Measurements from ENCODE around the gene GLCE.
"Not testable (repeated sequence)": the region's sequence is repeated elsewhere in the genome, so short reads cannot be mapped to it uniquely, and the experiment has no call there.

GLCE gene

DNA sequence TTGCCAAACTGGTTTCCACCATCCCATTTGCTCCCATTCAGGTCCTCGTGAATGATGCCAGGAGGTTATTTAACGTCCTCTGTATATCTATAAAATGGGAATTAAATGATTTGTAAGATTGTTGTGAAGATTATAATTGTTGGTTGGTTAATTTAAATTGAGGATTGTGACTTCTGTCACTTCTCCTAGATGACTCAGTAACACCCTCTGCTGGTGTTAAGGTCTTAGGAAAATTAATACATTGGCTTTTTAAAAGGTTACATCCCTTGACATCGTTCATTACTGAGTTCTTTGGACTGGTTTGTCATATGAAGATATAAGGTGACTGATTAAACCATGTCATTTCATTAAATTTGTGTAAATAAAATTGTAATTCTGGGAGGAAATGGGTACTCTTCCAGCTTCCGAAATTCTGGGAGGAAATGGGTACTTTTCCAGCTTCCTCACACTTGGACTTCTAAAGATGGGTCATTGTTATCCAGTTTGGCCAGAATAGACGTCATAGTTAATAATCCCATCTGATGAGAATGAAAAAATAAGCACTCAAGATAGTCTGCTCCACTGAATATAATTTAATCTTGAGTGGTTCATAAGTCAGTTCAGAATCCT lies 105.0 kb downstream of the GLCE start:
- DNase-seq (ENCODE audit: extremely low read depth in 1 of 2, low read depth in 1 of 2): no peak

DNA sequence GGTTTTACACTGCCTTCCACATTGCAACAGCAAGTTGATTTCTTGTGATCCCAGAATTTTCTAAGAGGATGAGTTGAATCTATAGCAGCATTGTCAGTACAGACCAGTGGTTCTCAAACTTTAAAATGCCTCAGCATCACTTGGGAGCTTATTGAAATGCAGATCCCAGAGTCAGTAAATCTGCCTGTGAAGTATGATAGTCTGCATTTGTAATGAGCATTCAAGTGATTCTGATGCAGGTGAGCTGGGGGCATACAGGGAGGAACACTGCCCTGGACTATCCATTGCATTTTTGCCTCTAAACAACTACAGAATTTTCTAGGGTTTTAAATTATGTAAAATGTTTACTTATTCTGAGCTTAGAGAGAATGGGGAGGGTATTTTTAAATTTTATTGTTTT lies 110.8 kb downstream of the GLCE start:
- DNase-seq (ENCODE audit: extremely low read depth in 1 of 2, low read depth in 1 of 2): no peak

DNA sequence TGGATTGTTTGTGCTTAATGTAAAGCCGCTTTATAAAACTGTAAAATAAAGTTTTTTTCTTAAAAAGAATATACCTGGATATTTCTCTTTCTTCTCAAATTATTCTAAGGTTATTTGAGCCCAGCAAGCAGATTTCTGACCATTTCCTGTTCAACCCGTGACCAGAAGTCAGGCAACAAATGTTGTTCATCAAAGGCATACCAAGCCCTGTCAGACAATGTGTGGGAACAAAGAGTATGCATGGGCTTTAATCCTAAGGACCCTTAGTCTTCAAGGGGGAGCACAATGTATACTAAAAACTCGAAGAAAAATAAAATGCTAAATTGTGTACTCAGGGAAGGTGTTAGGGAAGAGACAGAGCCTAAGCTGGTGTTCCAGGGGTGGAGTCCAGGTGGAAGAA lies 111.7 kb downstream of the GLCE start:
- no peak for DNase-seq (ENCODE audit: extremely low read depth in 1 of 2, low read depth in 1 of 2)

DNA sequence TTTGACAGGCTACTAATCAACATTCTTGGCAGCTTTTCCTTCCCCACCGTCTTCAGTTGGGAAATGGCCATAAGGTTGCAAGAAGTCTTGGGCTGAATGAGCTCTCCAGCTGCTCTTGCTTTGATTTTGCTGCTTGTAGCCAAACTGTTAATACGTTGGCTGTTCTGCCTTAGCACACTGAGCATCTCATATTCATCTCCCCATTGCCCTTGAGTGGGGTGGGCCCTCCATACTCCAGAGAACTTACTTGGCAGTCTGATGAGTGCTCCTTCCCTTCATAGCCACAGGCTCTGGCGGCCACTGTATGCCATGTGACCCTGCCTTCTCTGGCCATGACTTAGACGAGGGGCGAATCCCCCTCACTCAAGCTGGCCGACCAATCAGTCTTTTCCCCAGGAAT lies 112.5 kb downstream of the GLCE start:
- DNase-seq (ENCODE audit: extremely low read depth in 1 of 2, low read depth in 1 of 2): no peak

DNA sequence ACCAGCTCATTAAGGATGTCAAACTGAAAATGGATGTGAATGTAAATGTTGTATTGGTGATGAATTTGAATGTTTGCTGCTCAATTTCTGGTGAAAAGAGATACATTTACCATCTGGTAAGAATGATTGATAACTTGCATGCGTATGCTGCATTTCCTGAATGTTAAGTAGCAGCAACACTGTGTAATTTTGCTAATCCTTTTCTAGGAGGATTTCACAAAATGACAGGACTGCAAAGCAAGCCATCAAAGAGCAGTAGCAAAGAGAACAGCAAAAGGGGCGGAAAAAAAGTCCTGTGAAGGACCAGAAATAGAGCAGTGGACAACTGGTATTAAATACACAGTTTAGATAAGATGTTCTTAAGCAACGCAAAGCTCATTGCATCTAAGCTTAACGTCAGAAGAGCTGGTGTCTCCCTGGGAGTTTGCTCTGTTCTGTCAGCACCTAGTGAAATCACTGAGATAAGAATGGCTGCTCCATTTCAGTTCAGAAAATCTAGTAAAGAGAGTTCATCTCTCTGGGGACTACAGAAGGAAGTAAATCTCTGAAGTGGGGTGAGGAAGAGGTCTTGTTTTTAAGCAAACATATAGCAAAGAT lies 114.7 kb downstream of the GLCE start:
- DNase-seq (ENCODE audit: extremely low read depth in 1 of 2, low read depth in 1 of 2): no peak

DNA sequence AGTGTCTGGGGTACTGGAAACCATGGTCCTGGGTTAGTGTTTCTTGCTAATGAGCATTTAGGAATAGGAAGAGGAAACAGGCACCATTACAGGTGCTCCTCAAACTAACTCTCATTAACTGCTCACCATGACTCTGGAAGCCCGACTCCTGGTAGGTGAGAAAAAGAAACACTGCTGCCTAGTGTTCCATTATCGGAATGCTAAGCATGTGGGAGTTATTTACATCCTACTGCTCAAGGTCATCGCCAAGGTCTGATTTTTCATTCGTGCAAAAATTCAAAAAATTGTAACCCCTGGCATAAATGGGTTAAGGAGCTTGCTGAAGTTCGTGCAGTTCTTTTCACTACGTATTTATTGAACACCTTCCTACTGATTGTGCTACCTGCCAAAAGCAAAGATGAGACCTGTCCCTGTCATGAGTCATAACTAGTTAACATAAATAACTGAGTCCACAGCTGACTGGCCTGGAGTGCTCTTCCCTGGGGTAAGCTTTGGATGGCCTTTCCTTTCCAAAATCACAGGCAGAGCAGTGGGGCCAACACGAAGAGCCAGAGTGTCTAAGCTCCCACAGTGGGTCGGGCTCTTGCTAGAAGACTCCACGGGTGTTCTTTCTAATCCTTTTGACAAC lies 115.6 kb downstream of the GLCE start:
- no peak for DNase-seq (ENCODE audit: extremely low read depth in 1 of 2, low read depth in 1 of 2)

DNA sequence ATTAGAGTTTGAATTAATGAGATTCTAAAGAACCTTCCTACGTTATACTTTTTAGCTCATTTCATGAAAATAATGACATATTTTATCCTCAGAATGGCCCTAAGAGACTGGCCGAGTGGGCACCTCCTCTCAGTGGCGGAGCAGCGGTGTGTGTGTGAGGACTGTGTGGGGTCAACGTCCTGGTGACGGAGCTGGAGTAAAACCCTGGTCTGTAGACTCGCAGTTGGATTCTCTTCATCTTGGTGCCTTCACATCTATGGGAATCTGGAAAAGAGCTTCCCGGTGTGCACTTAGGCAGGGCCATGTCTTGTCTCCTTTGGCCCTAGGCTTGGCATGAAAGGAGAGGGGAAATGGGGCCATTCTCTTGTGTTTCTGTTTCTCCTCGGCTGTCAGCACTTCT lies 116.9 kb downstream of the GLCE start:
- no peak for DNase-seq (ENCODE audit: extremely low read depth in 1 of 2, low read depth in 1 of 2)

DNA sequence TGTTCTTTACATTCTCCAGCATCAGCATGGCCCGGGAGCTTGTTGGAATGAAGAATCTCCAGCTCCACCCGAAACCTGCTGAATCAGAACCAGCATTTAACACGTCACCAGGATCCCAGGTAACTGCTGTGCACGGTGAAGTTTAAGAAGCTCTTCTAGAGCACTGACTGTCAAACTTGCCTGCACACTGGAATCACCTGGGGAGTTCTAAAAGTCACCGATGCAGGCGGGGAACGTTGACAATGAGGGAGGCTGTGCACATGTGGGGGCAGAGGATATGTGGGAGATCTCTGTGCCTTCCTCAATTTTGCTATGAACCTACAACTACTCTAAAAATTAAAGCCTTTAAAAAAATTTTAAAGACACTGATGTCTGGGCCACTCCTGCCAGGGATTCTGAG lies 119.2 kb downstream of the GLCE start:
- DNase-seq (ENCODE audit: extremely low read depth in 1 of 2, low read depth in 1 of 2): no peak

DNA sequence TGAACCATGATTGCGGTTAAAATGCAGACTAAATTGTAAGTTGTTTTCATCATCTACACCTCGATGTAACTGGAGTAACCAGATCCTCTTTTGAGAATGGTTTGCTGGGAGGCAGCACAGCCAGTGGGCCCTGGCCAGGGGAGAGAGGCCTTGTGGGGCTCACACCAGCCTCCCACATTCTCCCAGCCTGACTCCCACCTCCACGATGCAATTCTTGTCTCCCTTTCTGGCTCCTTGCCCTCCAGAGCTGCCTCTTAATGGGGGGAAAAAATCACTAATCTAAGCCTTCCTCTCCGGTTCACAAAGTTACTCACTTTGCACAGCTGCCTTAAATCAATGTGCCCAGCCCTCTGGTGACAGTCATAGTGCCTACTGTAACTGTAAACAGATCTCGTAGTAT lies 120.3 kb downstream of the GLCE start:
- no peak for DNase-seq (ENCODE audit: extremely low read depth in 1 of 2, low read depth in 1 of 2)

DNA sequence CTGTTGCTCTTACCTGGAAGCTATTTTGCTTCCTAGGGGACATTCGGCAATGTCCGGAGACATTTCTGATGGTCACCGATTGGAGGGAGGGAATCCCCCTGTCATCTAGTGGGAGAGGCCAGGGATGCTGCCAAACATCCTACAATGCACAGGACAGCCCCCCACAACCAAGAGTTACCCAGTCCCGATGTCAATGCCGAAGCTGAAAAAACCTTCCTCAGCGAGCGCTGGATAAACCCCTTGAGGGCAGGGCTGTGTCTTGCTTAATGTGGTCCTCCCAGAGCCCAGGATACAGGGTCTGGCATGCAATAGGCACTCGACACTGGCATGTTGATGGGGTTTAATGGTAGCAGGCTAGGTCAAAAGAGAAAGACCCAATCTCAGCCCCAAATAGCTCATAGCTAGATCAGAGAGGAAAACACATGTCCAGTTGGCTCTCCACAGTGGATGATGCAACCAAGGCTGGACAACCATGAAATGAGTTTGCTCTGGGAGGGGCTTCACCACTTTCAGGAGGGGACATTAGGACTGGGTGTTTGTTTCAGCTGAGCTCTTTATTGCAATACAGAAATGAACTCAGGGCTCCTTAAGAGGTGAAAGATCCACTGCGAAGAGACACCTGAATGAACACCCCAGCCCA lies 121.8 kb downstream of the GLCE start:
- DNase-seq (ENCODE audit: extremely low read depth in 1 of 2, low read depth in 1 of 2): no peak

DNA sequence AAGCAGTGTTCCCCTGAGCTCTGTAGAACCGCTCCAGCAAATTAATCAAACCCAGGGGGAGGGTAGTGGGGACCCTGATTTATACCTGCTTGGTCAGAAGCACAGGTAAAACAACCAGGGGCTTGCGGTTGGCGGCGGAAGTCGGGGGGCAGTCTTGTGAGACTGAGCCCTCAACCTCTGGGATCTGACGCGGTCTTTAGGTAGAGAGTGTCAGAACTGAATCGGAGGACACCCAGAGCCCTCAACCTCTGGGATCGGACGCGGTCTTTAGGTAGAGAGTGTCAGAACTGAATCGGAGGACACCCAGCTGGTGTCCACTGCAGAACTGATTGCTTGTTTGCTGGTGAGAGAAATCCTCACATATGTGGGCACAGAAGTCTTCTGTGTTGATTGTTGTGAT lies 125.4 kb downstream of the GLCE start:
- DNase-seq (ENCODE audit: extremely low read depth in 1 of 2, low read depth in 1 of 2): no peak

DNA sequence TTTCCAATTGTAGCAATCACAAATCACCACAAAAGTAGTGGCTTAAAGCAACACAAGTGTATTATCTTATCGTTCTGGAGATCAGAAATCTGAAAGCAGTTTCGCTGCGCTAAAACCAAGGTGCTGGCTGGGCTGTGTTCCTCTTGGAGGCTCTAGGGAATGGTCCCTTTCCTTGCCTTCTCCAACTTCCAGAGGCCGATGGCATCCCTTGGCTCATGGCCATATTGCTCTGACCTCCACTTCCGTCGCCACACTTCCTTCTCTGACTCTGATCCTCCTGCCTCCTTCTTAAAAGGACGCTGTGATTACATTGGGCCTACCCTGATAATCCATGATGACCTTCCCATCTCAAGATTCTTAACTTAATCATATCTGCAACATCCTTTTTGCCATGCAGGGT lies 127.6 kb downstream of the GLCE start:
- DNase-seq (ENCODE audit: extremely low read depth in 1 of 2, low read depth in 1 of 2): no peak

DNA sequence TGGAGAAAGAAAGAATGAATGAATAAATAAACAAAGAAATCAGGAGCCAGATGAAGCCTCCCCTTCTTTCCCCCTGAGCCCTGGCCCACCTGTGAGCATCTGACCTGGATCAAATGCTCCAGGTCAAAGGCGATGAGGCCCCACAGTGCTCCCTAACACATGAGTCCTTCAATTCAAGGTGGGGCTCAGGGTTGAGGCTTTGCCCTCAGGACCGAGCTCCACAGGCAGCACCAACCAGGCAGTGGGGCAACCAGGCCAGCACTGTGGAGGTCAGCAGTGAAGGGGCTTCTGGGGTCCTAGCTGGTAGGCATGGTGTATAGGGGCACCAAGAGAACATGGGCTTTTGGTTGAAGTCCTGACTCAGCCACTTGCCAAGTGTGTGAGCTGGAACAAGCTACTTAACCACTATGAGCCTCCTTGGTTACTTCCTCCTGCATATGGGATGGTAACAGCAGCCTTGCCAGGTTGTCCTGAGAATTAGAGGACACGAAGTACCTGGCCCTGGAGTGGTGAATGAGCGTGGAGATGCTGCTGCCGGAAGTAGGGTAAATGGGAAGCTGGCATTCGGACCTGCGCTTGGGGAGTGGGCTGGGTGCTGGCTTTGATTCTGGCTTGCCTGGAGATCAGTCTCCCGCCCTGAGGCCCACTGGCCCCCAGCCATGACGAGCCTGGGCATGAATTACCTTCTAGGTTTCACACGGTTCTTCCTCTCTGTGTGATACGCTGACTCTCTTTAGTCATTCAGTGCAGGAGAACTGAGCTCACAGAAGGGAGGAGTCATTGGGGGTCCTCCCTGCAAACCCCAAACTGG lies 128.3 kb downstream of the GLCE start:
- DNase-seq (ENCODE audit: extremely low read depth in 1 of 2, low read depth in 1 of 2): no peak

DNA sequence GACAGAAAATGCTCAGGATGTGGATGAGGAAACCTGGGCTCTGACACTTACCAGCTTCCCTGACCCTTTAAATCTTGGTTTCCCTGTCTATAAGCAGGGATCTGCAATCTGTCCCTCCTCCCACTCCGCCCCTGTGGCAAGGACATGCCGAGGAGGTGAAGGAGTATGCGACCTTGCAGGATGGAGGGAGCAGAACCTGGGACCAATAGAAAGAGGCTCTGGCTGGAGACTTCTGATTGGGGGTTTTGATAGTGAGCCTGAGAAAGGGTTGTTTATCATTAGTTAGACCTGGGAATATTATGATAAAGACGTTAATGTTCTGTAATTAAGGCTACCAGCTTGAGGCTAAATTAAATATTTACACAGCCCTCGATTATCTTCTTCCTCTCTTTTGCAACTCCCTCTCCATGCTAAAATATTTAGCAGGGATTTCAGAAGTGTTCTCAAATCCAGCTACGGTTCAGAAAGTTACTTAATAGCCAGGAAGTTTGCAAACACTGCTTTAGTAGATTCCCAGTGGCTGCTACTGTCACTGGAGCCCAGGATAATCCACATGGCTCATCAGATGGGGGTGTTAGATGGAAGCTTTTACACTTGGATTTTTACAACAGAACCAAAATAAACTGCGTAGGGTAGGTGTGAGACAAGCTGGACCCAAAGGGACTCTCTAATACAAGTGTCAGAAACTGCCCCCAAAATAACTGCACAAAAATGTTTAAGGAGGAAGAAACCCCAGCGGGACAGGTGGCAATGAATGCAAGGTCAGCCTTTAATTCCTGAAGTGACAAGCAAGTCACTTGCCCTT lies 129.1 kb downstream of the GLCE start:
- DNase-seq (ENCODE audit: extremely low read depth in 1 of 2, low read depth in 1 of 2): no peak

DNA sequence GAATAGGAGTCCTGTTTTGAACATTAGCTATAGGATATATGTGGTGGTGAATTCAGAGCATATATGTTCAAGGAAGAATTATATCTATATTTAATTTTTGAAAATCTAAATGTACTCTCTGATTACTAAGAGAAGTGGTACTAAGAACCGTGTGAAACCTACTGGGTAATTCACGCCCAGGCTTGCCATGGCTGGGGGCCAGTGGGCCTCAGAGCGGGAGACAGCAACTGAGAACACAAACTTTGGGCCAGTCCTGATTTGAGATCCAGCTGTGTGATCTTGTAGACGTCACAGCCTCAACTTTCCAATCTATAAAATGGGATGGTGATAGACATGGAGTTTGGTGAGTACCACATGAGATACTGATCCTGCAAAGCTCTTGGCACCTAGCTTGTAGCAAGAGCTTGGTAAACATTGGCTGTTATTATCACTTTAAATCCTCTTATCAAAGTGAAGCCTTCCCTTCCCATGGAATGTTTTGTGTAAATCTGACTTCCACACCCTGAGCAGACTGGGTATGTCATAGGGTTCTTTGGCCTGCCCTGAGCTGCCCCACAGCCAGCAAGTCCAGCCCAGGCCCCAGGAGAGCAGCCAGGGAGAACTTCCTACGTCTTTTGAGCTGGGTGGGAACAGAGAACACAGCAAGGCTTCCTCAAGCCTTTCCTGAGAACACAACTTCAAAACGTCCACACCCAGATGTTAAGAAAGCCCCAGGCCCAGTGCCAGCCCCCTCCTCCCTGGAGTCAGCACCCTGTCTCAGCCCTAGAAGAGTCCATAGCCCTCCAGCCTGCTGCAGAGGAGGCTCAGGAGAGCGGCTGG lies 130.1 kb downstream of the GLCE start:
- no peak for DNase-seq (ENCODE audit: extremely low read depth in 1 of 2, low read depth in 1 of 2)

DNA sequence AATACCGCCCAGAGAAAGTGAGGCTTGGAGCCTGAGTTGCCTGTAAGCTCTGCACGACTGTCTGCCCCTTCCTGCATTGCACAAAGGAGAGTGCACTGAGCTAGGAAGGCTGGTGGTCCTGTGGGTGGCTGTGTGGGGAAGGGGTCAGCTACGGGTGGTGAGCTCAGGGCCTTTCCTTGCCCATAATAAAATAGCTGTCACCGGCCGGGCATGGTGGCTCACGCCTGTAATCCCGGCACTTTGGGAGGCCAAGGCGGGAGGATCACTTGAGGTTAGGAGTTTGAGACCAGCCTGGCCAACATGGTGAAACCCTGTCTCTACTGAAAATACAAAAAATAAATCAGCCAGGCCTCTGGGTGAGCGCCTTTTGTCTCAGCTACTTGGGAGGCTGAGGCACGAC lies 131.2 kb downstream of the GLCE start:
- DNase-seq (ENCODE audit: extremely low read depth in 1 of 2, low read depth in 1 of 2): not testable (repeated sequence)

DNA sequence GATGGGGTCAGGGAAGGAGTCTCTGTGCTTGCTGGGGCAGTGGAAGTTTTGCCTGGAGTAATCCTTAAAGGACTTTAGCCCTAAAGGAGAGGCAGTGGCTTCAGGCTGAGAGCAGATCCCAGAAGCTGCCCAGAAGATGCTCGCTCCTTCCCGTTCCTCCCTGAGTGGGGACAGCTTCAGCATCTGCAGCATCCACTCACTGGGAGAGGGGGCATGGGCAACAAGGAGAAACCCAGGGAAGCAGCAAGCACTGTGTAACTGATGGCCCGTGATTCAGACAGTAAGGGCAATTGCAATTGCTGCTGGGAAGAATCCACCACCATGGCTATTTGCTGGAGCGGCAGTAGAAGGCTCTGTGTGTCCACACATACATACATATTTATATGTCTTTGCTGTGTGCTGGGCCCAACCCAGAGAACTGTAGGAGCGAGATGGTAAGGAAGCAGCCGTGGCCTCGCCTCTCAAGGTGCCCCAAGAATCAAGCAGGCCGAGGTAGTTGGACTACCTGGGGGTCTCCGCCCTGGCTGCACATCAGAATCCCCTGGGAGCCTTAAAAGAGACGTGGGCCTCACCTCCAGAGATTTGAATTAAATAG lies 132.5 kb downstream of the GLCE start:
- no peak for DNase-seq (ENCODE audit: extremely low read depth in 1 of 2, low read depth in 1 of 2)

DNA sequence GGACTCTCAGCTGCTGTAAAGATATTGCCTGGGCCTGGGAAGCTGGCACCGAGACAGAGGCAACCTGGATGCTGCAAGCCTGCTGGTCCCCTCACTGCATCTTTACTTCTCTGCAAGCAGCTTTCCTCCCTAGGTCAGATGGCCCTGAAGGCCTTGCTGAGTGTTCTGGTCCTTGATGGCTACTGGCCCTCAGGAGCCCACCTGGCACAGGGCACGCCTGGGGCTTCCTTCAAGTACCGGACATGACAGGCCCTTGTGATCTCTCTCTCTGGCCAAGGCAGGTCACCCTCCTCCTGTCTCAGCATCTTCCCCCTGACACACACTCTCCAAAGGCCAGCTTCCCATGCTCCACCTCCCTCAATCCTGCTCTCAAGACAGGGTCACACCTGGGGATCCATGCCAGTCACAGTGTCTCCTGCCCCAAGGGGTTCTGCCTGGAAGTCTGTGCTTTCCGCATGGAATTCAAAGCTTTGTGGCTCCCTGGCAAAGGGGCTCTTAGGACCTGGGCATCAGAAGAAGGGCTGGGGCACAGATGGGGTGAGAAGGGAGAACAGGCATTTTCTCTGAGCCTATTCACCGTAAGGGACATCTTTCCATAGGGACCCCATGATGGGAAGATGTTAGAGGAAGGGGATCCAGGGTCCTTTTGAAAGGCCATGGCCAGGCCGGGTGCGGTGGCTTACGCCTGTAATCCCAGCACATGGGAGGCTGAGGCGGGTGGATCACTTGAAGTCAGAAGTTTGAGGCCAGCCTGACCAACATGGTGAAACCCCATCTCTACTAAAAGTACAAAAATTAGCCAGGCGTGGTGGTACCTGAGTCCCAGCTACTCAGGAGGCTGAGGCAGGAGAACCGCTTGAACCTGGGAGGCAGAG lies 133.5 kb downstream of the GLCE start:
- DNase-seq (ENCODE audit: extremely low read depth in 1 of 2, low read depth in 1 of 2): no peak
